ENCODE data around the gene PLD5. TPM values are rescaled to one million over a fixed set of nuclear protein-coding genes. Genes with fewer than 3 reads are reported as not detected.
"Not testable (repeated sequence)": the region's sequence is repeated elsewhere in the genome, so short reads cannot be mapped to it uniquely, and the experiment has no call there.

PLD5 gene
- total and polyA plus RNA-seq, 3 donors from 2014 or later, result 0.63 to 1.7 (median 0.81) TPM

DNA sequence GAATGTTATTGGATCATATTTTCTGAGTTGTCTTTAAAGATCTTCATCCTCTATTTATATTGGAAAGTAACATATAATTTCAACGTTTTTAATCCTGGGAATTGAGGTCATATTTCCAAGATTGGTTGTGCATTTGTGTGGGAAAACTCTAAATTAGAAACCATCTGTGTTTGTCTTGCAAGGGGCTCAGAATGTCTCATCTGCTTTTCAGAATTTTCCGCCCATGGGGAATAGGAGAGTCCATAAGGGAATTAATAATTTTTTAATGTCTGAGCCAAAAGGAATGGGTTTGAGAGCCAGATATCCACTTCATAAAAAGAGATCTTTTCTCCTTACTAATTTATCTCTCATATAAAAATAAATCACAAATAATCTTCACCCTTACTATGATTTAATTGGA lies 440.8 kb downstream of the PLD5 start:
- no peak for TF ChIP-seq POLR2A (IDR thresholded peaks at IDR 0.05)
- TF ChIP-seq, protein P1, sequence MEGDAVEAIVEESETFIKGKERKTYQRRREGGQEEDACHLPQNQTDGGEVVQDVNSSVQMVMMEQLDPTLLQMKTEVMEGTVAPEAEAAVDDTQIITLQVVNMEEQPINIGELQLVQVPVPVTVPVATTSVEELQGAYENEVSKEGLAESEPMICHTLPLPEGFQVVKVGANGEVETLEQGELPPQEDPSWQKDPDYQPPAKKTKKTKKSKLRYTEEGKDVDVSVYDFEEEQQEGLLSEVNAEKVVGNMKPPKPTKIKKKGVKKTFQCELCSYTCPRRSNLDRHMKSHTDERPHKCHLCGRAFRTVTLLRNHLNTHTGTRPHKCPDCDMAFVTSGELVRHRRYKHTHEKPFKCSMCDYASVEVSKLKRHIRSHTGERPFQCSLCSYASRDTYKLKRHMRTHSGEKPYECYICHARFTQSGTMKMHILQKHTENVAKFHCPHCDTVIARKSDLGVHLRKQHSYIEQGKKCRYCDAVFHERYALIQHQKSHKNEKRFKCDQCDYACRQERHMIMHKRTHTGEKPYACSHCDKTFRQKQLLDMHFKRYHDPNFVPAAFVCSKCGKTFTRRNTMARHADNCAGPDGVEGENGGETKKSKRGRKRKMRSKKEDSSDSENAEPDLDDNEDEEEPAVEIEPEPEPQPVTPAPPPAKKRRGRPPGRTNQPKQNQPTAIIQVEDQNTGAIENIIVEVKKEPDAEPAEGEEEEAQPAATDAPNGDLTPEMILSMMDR (IDR thresholded peaks at IDR 0.05), result no peak
- Histone ChIP-seq H3K9me3 (no peaks in the 10 kb centered on the region), H3K4me3 (no peak overlapping the region), H3K4me1 (no peaks in the 10 kb centered on the region), H3K27ac (no peak overlapping the region), H3K36me3 (ENCODE audit: low read depth, missing control alignments) (no peaks in the 10 kb centered on the region), H3K27me3 (no peaks in the 10 kb centered on the region)
- DNase-seq, result no peak
- 57 to 71% methylated on average over 2 of the region's 2 CpGs for WGBS, 2 donors
- intact Hi-C loops (cut with DNase I; ENCODE audit: low total_unique reads), result no loop called here

DNA sequence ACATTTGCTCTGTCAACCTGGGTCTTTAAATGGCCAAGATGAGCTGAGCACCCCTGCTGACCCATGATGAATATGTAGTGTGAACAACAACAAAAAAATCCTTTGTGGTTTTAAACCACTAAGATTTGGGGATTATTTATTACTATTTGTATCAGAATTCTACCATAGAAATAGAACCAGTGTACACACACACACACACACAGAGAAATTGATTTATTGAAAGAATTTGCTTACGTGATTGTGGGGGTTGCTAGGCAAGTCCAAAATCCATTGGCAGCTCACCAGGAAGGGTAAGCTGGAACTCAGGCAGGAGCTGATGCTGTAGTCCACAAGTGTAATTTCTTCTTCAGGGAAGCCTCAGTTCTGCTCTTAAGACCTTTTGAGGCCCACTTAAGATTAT lies 443.1 kb downstream of the PLD5 start:
- no peak for DNase-seq
- Histone ChIP-seq H3K36me3 (ENCODE audit: low read depth, missing control alignments) (no peaks in the 10 kb centered on the region), H3K4me3 (no peak overlapping the region), H3K27me3 (no peaks in the 10 kb centered on the region), H3K27ac (no peak overlapping the region), H3K4me1 (no peaks in the 10 kb centered on the region), H3K9me3 (no peaks in the 10 kb centered on the region)
- no peak for TF ChIP-seq POLR2A (IDR thresholded peaks at IDR 0.05)
- TF ChIP-seq, protein P1 (IDR thresholded peaks at IDR 0.05), result no peak
- intact Hi-C loops (cut with DNase I; ENCODE audit: low total_unique reads), result no loop called here
- WGBS, 2 donors, result 54 to 88% methylated on average over 1 of the region's 1 CpG

DNA sequence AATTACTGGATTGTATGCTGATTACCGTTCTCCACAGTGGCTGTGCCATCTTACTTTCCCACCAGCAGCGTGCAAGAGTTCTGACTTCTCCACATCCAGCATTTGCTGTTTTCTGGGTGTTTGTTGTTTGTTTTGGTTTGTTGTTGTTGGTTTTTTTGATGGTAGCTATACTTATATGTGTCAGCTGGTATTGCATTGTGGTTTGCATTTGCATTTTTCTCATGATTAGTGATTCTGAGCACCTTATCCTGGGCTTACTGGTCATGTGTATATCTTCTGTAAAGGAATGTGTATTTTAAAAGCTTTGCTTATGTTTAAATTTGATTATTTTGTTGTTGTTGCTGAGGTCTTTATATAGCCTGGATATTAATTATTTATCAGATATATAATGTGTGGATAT lies 458.7 kb downstream of the PLD5 start:
- intact Hi-C loops (cut with DNase I; ENCODE audit: low total_unique reads), result no loop called here
- TF ChIP-seq, protein P1 (IDR thresholded peaks at IDR 0.05), result no peak
- no peak for TF ChIP-seq POLR2A (IDR thresholded peaks at IDR 0.05)
- Histone ChIP-seq H3K27me3 (no peaks in the 10 kb centered on the region), H3K9me3 (no peaks in the 10 kb centered on the region), H3K4me1 (no peaks in the 10 kb centered on the region), H3K27ac (no peak overlapping the region), H3K4me3 (no peak overlapping the region), H3K36me3 (ENCODE audit: low read depth, missing control alignments) (no peaks in the 10 kb centered on the region)
- 93 to 97% methylated on average over 2 of the region's 2 CpGs for whole genome bisulfite sequencing, 2 donors
- no peak for DNase-seq

DNA sequence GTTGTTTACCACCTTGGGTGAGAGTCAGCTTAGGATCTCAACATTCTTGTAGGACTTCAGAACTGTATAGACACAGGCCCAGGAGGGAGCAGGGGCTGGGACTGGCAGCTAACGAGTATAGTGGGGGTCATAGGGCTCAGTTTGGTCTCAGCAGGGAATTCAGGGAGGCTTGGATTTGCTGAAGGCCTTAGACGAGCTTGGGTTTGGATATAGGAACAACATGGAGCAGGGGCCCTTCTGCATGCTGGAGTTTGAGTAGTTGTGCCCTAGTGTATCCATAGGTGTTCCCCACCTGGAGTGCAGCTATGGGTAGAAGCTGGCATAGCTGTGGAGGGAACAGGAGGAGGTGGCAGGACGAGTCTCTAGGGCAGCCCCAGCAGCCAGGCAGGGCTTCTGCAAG lies 462.2 kb downstream of the PLD5 start:
- intact Hi-C loops (cut with DNase I; ENCODE audit: low total_unique reads), result no loop called here
- H3K4me1 ChIP-seq, result no peaks in the 10 kb centered on the region
- H3K27me3 ChIP-seq, result no peaks in the 10 kb centered on the region
- TF ChIP-seq POLR2A (IDR thresholded peaks at IDR 0.05), result no peak
- H3K27ac ChIP-seq, result no peak overlapping the region
- no peaks in the 10 kb centered on the region for H3K9me3 ChIP-seq
- DNase-seq, result no peak
- 74 to 86% methylated on average over 3 of the region's 3 CpGs for WGBS, 2 donors
- no peak overlapping the region for H3K4me3 ChIP-seq
- no peaks in the 10 kb centered on the region for H3K36me3 ChIP-seq (ENCODE audit: low read depth, missing control alignments)

DNA sequence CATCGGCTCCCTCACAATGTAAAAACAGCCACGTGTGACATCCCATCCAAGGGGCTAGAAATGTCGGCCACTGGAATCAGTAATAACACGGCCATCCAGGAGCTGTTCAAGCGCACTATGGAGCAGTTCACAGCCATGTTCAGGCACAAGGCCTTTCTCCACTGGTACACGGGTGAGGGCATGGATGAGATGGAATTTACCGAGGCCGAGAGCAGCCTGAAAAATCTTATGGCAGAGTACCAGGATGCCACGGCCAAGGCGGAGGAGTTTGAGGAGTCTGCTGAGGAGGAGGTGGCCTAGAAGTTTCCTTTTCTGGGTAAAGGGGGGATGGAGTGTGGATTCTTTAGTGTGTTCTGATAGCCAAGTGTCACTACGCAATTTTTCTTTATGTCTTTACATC lies 464.5 kb downstream of the PLD5 start:
- no peak for DNase-seq
- H3K27me3 ChIP-seq, result no peaks in the 10 kb centered on the region
- no peak overlapping the region for H3K27ac ChIP-seq
- H3K9me3 ChIP-seq, result no peaks in the 10 kb centered on the region
- no peaks in the 10 kb centered on the region for H3K36me3 ChIP-seq (ENCODE audit: low read depth, missing control alignments)
- 82 to 85% methylated on average over 11 of the region's 11 CpGs for WGBS, 2 donors
- intact Hi-C loops (cut with DNase I; ENCODE audit: low total_unique reads), result no loop called here
- no peak overlapping the region for H3K4me3 ChIP-seq
- H3K4me1 ChIP-seq, result no peaks in the 10 kb centered on the region
- TF ChIP-seq POLR2A (IDR thresholded peaks at IDR 0.05), result no peak
- TF ChIP-seq, protein P1 (IDR thresholded peaks at IDR 0.05), result no peak

DNA sequence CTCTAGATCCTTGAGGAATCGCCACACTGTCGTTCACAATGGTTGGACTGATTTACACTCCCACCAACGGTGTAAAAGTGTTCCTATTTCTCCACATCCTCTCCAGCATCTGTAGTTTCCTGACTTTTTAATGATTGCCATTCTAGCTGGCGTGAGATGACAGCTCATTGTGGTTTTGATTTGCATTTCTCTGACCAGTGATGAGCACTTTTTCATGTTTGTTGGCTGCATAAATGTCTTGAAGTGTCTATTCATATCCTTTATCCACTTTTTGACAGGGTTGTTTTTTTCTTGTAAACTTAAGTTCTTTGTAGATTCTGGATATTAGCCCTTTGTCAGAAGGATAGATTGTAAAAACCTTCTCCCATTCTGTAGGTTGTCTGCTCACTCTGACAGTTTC lies 465.9 kb downstream of the PLD5 start:
- H3K9me3 ChIP-seq; H3K27ac ChIP-seq; H3K4me1 ChIP-seq; H3K36me3 ChIP-seq (ENCODE audit: low read depth, missing control alignments); intact Hi-C loops (cut with DNase I; ENCODE audit: low total_unique reads); DNase-seq; H3K4me3 ChIP-seq; H3K27me3 ChIP-seq: not testable (repeated sequence)
- 75 to 83% methylated on average over 4 of the region's 4 CpGs for WGBS, 2 donors

DNA sequence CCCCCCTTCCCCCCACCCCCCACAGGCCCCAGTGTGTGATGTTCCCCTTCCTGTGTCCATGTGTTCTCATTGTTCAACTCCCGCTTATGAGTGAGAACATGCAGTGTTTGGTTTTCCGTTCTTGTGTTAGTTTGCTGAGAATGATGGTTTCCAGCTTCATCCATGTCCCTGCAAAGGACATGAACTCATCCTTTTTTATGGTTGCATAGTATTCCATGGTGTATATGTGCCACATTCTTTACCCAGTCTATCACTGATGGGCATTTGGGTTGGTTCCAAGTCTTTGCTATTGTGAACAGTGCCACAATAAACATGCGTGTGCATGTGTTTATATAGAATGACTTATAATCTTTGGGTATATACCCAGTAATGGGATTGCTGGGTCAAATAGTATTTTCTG lies 466.3 kb downstream of the PLD5 start:
- H3K4me3 ChIP-seq; H3K36me3 ChIP-seq (ENCODE audit: low read depth, missing control alignments); H3K9me3 ChIP-seq; H3K4me1 ChIP-seq; intact Hi-C loops (cut with DNase I; ENCODE audit: low total_unique reads); H3K27ac ChIP-seq; H3K27me3 ChIP-seq; DNase-seq: not testable (repeated sequence)
- 56 to 95% methylated on average over 3 of the region's 3 CpGs for WGBS, 2 donors

Measured in testis (tissue), 3 donors.